Measurements from ENCODE around the gene EGR4. TPM values are rescaled to one million over a fixed set of nuclear protein-coding genes. Genes with fewer than 3 reads are reported as not detected.

Gene EGR4
- total RNA-seq, 2 donors from 2014 or later = 11.4 TPM; not detected in 1

DNA sequence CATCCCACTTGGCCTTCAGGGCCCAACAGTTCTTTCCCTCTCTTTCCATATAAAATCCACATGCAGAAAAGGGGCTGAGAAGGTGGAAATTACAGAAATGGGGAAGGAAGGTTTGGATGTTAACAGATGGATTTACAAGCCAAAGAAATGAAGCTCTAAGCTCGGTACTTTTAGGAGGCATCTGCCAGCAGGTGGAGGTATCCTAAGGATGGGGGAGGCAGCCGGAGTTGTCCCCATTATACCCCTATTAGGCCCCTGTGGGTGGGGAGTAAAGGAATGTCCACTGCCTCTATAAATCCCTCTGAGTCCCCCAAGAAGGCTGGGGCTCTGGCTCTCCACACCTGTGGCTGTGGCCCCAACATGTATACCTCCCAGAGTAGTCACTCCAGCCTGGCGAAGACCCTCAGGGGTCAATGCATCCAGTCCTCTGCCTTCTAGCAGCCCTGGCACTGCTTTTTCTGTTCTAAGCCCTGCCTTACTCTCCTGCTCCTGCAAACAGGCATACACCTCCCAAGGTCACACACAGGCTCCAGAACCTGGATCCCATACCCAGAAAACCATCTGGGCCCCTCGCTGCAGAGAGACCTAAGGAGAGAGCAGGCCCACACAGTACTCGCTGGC lies 10.3 kb downstream of the EGR4 start:
- no peaks in the 10 kb centered on the region for H3K9me3 ChIP-seq
- no peaks in the 10 kb centered on the region for H3K4me1 ChIP-seq (replicated peaks)
- H3K4me3 ChIP-seq = no peak overlapping the region
- WGBS = 56% methylated on average over 5 of the region's 5 CpGs
- DNase-seq (ENCODE audit: low spot score) = no peak
- no peaks in the 10 kb centered on the region for H3K36me3 ChIP-seq
- no peak overlapping the region for H3K27ac ChIP-seq
- intact Hi-C loops (cut with DNase I) = no loop called here
- no peaks in the 10 kb centered on the region for H3K27me3 ChIP-seq (replicated peaks; ENCODE audit: insufficient read depth)
- TF ChIP-seq POLR2AphosphoS5 (IDR thresholded peaks at IDR 0.05) = no peak
- TF ChIP-seq, protein P1, sequence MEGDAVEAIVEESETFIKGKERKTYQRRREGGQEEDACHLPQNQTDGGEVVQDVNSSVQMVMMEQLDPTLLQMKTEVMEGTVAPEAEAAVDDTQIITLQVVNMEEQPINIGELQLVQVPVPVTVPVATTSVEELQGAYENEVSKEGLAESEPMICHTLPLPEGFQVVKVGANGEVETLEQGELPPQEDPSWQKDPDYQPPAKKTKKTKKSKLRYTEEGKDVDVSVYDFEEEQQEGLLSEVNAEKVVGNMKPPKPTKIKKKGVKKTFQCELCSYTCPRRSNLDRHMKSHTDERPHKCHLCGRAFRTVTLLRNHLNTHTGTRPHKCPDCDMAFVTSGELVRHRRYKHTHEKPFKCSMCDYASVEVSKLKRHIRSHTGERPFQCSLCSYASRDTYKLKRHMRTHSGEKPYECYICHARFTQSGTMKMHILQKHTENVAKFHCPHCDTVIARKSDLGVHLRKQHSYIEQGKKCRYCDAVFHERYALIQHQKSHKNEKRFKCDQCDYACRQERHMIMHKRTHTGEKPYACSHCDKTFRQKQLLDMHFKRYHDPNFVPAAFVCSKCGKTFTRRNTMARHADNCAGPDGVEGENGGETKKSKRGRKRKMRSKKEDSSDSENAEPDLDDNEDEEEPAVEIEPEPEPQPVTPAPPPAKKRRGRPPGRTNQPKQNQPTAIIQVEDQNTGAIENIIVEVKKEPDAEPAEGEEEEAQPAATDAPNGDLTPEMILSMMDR (IDR thresholded peaks at IDR 0.05) = no peak
- TF ChIP-seq POLR2A (IDR thresholded peaks at IDR 0.05) = no peak

DNA sequence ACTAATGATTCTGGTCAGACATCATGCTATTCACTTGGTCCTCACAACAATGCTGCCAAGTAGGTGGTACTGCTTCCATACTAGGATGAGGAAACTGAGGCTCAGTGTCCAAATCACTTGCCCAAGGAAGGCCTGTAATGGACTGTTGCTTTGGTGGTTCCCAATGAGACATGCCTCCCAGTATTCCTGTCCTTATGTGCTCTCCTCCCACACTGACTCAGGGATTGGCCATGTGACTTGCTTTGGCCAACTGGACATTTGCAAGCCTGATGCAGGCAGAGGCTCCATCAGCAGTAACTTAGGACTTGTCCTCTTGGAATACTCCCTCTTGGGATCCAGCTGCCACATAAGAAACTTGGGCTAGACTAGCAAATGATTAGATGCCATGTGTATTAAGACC lies 12.1 kb downstream of the EGR4 start:
- H3K9me3 ChIP-seq = no peaks in the 10 kb centered on the region
- DNase-seq (ENCODE audit: low spot score) = no peak

DNA sequence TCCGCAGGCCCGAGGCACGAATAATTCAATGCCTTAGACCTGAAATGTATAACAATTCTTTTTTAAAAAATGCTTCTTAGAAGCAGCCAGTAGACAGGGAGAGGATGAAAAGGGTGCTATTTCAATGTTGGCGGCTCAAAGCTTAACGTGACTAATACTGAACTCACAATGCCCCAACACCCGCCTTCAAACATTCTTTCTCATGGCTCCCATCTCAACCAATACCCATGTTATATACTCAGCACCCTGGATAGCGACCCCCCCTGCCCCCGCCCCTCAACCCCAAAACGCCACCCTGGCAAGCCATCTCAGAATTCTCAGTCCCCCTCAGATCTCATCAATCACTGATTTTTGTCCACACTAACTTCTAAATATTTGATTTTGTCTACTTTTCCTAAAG lies 13.5 kb downstream of the EGR4 start:
- H3K4me1 ChIP-seq (replicated peaks) = no peaks in the 10 kb centered on the region
- H3K9me3 ChIP-seq = no peaks in the 10 kb centered on the region
- intact Hi-C loops (cut with DNase I) = no loop called here
- DNase-seq (ENCODE audit: low spot score) = no peak
- H3K36me3 ChIP-seq = no peaks in the 10 kb centered on the region
- H3K27ac ChIP-seq = no peak overlapping the region
- no peaks in the 10 kb centered on the region for H3K27me3 ChIP-seq (replicated peaks; ENCODE audit: insufficient read depth)
- no peak overlapping the region for H3K4me3 ChIP-seq
- TF ChIP-seq, protein P1 (IDR thresholded peaks at IDR 0.05) = no peak
- TF ChIP-seq POLR2A (IDR thresholded peaks at IDR 0.05) (no peak), POLR2AphosphoS5 (IDR thresholded peaks at IDR 0.05) (no peak)
- 76% methylated on average over 9 of the region's 9 CpGs for WGBS

More for the DNA sequence above, 12.1 kb downstream of the EGR4 start:
- Histone ChIP-seq H3K36me3 (no peaks in the 10 kb centered on the region), H3K27me3 (replicated peaks; ENCODE audit: insufficient read depth) (no peaks in the 10 kb centered on the region), H3K27ac (no peak overlapping the region), H3K4me1 (replicated peaks) (no peaks in the 10 kb centered on the region), H3K4me3 (no peak overlapping the region)
- TF ChIP-seq POLR2AphosphoS5 (IDR thresholded peaks at IDR 0.05) (no peak), POLR2A (IDR thresholded peaks at IDR 0.05) (no peak)
- TF ChIP-seq, protein P1 (IDR thresholded peaks at IDR 0.05) = no peak
- intact Hi-C loops (cut with DNase I) = no loop called here

DNA sequence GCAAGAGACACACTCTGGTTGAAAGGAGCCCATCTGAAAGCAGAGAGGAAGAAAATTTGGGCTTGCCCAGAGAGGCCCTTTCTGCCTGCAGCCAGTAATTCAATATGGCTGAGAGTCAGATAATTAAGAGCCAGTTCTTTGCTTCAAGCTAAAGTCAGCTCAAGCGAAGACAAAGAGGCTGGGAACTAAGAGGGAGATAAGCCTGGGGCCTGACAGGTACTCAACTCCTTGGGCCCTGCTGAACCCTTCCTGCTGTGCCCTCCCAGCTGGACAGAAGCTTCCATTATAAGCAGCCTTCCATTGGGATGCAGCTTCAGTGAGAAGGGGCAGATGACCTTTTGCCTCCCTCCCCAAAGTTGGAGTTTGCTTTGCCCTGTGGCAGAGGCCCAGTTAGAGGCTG lies 21.1 kb downstream of the EGR4 start:
- no peak for DNase-seq (ENCODE audit: low spot score)
- Histone ChIP-seq H3K4me3 (no peak overlapping the region), H3K9me3 (no peaks in the 10 kb centered on the region), H3K27me3 (replicated peaks; ENCODE audit: insufficient read depth) (no peaks in the 10 kb centered on the region), H3K4me1 (replicated peaks) (peaks cover 2% of the 10 kb centered on the region), H3K27ac (no peak overlapping the region), H3K36me3 (no peaks in the 10 kb centered on the region)
- intact Hi-C loops (cut with DNase I) = no loop called here
- TF ChIP-seq, protein P1 (IDR thresholded peaks at IDR 0.05) = no peak
- TF ChIP-seq POLR2A (IDR thresholded peaks at IDR 0.05) = no peak
- no peak for TF ChIP-seq POLR2AphosphoS5 (IDR thresholded peaks at IDR 0.05)
- WGBS = 75% methylated on average over 1 of the region's 1 CpG
